HCT116 (cell line): ENCODE data around the gene ENOPH1. TPM values are rescaled to one million over a fixed set of nuclear protein-coding genes. Genes with fewer than 3 reads are reported as not detected.

Experiments used
- ATAC-seq: fragments of 200-7000 bp; cut with Tn5 transposase; 2 replicates; pipeline ENCODE4 v1.9.1; 2020; ENCODE audit warnings: mild to moderate bottlenecking, moderate library complexity
- Bru-seq: library from RNA; stranded (reverse); fragments of 400-500 nt; gene quantifications from one replicate; lab custom pipeline; 2021; lab: Mats Ljungman, UMichigan
- BruChase-seq, 2 experiments: library from RNA; stranded (reverse); fragments of 400-500 nt; gene quantifications; one replicate each; lab custom pipeline; 2021; lab: Mats Ljungman, UMichigan
- BruUV-seq: library from RNA; stranded (reverse); fragments of 400-500 nt; replicated peaks from 2 replicates; lab custom pipeline; 2021; lab: Mats Ljungman, UMichigan
- CTCF ChIA-PET: fragments of 300-600 bp; sonication (Branson Sonifier 250); formaldehyde crosslinking; loops from one replicate; lab custom pipeline; 2021; ENCODE audit warnings: antibody characterized with exemption; lab: Charles Lee
- POLR2A ChIA-PET: fragments of 300-600, 350-600 bp; sonication (Branson Sonifier 250); formaldehyde crosslinking; loops from one replicate; lab custom pipeline; 2021; ENCODE audit warnings: antibody characterized with exemption; lab: Charles Lee
- RAD21 ChIA-PET, 2 experiments: fragments of 300-600 bp; sonication (Branson Sonifier 250); formaldehyde crosslinking; loops; one replicate each; lab custom pipeline; 2023; ENCODE audit warnings: low total read pairs in 2 of 2; ENCODE audit not compliant: uncharacterized antibody in 2 of 2, unreplicated experiment in 2 of 2, low non-redundant PET in 1 of 2; lab: Charles Lee
- DNase-seq: peaks from one replicate; pipeline ENCODE4 v3.0.0-alpha.2; 2010; ENCODE audit warnings: low read depth, low spot score
- H2AFZ ChIP-seq: fragments of 200-600 bp; shearing (Covaris generic), sonication (generic); 2 replicates; pipeline ENCODE4 v1.6.1; 2017; ENCODE audit warnings: low read depth, mixed run types, mixed read lengths, antibody characterized with exemption, low read length; ENCODE audit not compliant: poor library complexity, severe bottlenecking
- H3K27ac ChIP-seq: 2 replicates; pipeline ENCODE4 v1.5.1; 2012; ENCODE audit warnings: low read depth, low read length
- H3K27me3 ChIP-seq: fragments of 200-600 bp; sonication (generic); 2 replicates; pipeline ENCODE4 v1.6.1; 2016; ENCODE audit warnings: mixed run types, low read length, mixed read lengths; ENCODE audit not compliant: insufficient read depth
- H3K36me3 ChIP-seq, 2 experiments: fragments of 200-500 bp in 1 of 2; fragments of 200-600 bp in 1 of 2; sonication (Bioruptor generic) in 1 of 2; sonication (generic) in 1 of 2; 2 replicates each; pipeline versions ENCODE4 v1.5.1 to v1.6.1; 2014 to 2016; ENCODE audit warnings: low read length in 2 of 2, inconsistent platforms in 1 of 2, mixed read lengths in 1 of 2, mixed run types in 1 of 2; ENCODE audit not compliant: insufficient read depth in 2 of 2, control insufficient read depth in 1 of 2
- H3K4me1 ChIP-seq, 2 experiments: fragments of 200-600 bp in 1 of 2; sonication (generic) in 1 of 2; 2 replicates each; pipeline versions ENCODE4 v1.5.1 to v1.6.1; 2012 to 2017; ENCODE audit warnings: low read length in 2 of 2, inconsistent platforms in 1 of 2, mild to moderate bottlenecking in 1 of 2, mixed read lengths in 1 of 2, mixed run types in 1 of 2, moderate library complexity in 1 of 2; ENCODE audit not compliant: insufficient read depth in 2 of 2, control insufficient read depth in 1 of 2
- H3K4me2 ChIP-seq: fragments of 200-600 bp; sonication (generic); 2 replicates; pipeline ENCODE4 v1.6.1; 2017; ENCODE audit warnings: mixed run types, low read length, mixed read lengths
- H3K4me3 ChIP-seq, 2 experiments: fragments of 200-600 bp in 1 of 2; sonication (generic) in 1 of 2; replicated peaks in 1 of 2; 2 replicates each; pipeline ENCODE4 v1.5.1; 2011 to 2016; ENCODE audit warnings: low read length in 2 of 2, control low read depth in 1 of 2, low read depth in 1 of 2, mild to moderate bottlenecking in 1 of 2, mixed read lengths in 1 of 2, mixed run types in 1 of 2
- H3K79me2 ChIP-seq: fragments of 200-600 bp; sonication (generic); 2 replicates; pipeline ENCODE4 v1.6.1; 2017; ENCODE audit warnings: mild to moderate bottlenecking, mixed run types, low read length, moderate library complexity, mixed read lengths; ENCODE audit not compliant: insufficient read depth
- H3K9ac ChIP-seq: fragments of 200-600 bp; sonication (generic); 2 replicates; pipeline ENCODE4 v1.6.1; 2016; ENCODE audit warnings: low read length, mixed read lengths
- H3K9me2 ChIP-seq: fragments of 200-600 bp; sonication (generic), shearing (Covaris generic); 2 replicates; pipeline ENCODE4 v1.6.1; 2017; ENCODE audit warnings: mixed run types, mild to moderate bottlenecking, moderate library complexity; ENCODE audit not compliant: insufficient read depth
- H3K9me3 ChIP-seq, 2 experiments: fragments of 200-500 bp in 1 of 2; fragments of 200-600 bp in 1 of 2; sonication (Bioruptor generic) in 1 of 2; sonication (generic) in 1 of 2; 2 replicates each; pipeline ENCODE4 v1.6.1; 2014 to 2017; ENCODE audit warnings: low read length in 2 of 2, mixed read lengths in 2 of 2, inconsistent platforms in 1 of 2, low read depth in 1 of 2, mild to moderate bottlenecking in 1 of 2, mixed run types in 1 of 2, moderate library complexity in 1 of 2; ENCODE audit not compliant: control insufficient read depth in 1 of 2, insufficient read depth in 1 of 2
- H4K20me1 ChIP-seq: fragments of 200-600 bp; sonication (generic), shearing (Covaris generic); 2 replicates; pipeline ENCODE4 v1.6.1; 2017; ENCODE audit warnings: mixed run types, mild to moderate bottlenecking, moderate library complexity; ENCODE audit not compliant: insufficient read depth
- CBX3 ChIP-seq: IDR thresholded peaks from 2 replicates; pipeline ENCODE4 v1.6.1; 2012; ENCODE audit warnings: low read depth
- EGR1 ChIP-seq: IDR thresholded peaks from 2 replicates; pipeline ENCODE4 v1.6.1; 2012; ENCODE audit warnings: low read depth
- ELF1 ChIP-seq: IDR thresholded peaks from 2 replicates; pipeline ENCODE4 v1.6.1; 2012; ENCODE audit warnings: low read depth, borderline replicate concordance
- EZH2 ChIP-seq: fragments of 200-600 bp; sonication (generic); IDR thresholded peaks from 2 replicates; pipeline ENCODE4 v1.6.1; 2017; ENCODE audit warnings: antibody characterized with exemption, mixed run types
- EZH2phosphoT487 ChIP-seq: fragments of 200-600 bp; IDR thresholded peaks from 2 replicates; pipeline ENCODE4 v1.6.1; 2018; ENCODE audit warnings: antibody characterized with exemption, borderline replicate concordance
- FOSL1 ChIP-seq: IDR thresholded peaks from 2 replicates; pipeline ENCODE4 v1.6.1; 2012; ENCODE audit warnings: low read depth
- JUND ChIP-seq: IDR thresholded peaks from 2 replicates; pipeline ENCODE4 v1.6.1; 2012
- POLR2A ChIP-seq: IDR thresholded peaks from 2 replicates; pipeline ENCODE4 v1.7.0; 2011; ENCODE audit warnings: borderline replicate concordance; ENCODE audit not compliant: insufficient read depth, insufficient read length; ENCODE audit errors: extremely low read depth
- RAD21 ChIP-seq: IDR thresholded peaks from 2 replicates; pipeline ENCODE4 v1.6.1; 2012; ENCODE audit warnings: low read depth, mild to moderate bottlenecking
- SIN3A ChIP-seq: IDR thresholded peaks from 2 replicates; pipeline ENCODE4 v1.6.1; 2012; ENCODE audit warnings: low read depth
- SP1 ChIP-seq: IDR thresholded peaks from 2 replicates; pipeline ENCODE4 v1.6.1; 2012; ENCODE audit warnings: low read depth
- SRF ChIP-seq: IDR thresholded peaks from 2 replicates; pipeline ENCODE4 v1.6.1; 2012; ENCODE audit warnings: low read depth
- TCF7L2 ChIP-seq: IDR thresholded peaks from 2 replicates; pipeline ENCODE4 v1.7.0; 2011; ENCODE audit warnings: borderline replicate concordance, inconsistent platforms; ENCODE audit not compliant: insufficient read depth, insufficient read length; ENCODE audit errors: extremely low read depth
- YY1 ChIP-seq: IDR thresholded peaks from 2 replicates; pipeline ENCODE4 v1.6.1; 2011; ENCODE audit warnings: low read length, low read depth, moderate library complexity, mild to moderate bottlenecking; ENCODE audit not compliant: insufficient replicate concordance; ENCODE audit errors: extremely low read depth
- ZFX ChIP-seq: fragments of 450-650 bp; IDR thresholded peaks from 2 replicates; pipeline ENCODE4 v1.6.1; 2017
- ZNF274 ChIP-seq: fragments of 200-500 bp; sonication (Bioruptor generic); IDR thresholded peaks from 2 replicates; pipeline ENCODE4 v1.6.1; 2014; ENCODE audit warnings: mild to moderate bottlenecking, low read depth, low read length, inconsistent platforms
- intact Hi-C: fragments of 100-400 bp; cut with micrococcal nuclease; formaldehyde crosslinking; loops from 2 replicates; pipeline ENCODE4 v1.10.0; 2022
- long read RNA-seq: library from polyadenylated mRNA; unstranded; transcript quantifications from one replicate; pipeline ENCODE4 v2.0.0, GENCODE V29; 2021; ENCODE audit not compliant: unreplicated experiment
- polyA plus RNA-seq: library from polyadenylated mRNA; unstranded; fragments of >200 nt; gene quantifications from 2 replicates; pipeline ENCODE4 v1.2.1, GENCODE V29; 2012; ENCODE audit warnings: missing spikeins
- total RNA-seq: library from RNA; stranded (reverse); gene quantifications from one replicate; pipeline ENCODE4 v1.2.1, GENCODE V29; 2021; ENCODE audit not compliant: unreplicated experiment
- TF ChIP-seq, protein P1 (sequence below): IDR thresholded peaks from 2 replicates; pipeline ENCODE4 v1.6.1; 2012; ENCODE audit warnings: low read depth
- TF ChIP-seq, protein P2 (sequence below): IDR thresholded peaks from 2 replicates; pipeline ENCODE4 v1.6.1; 2011; ENCODE audit warnings: mild to moderate bottlenecking, low read length, moderate library complexity; ENCODE audit not compliant: insufficient replicate concordance; ENCODE audit errors: extremely low read depth
- TF ChIP-seq, protein P3 (sequence below): IDR thresholded peaks from 2 replicates; pipeline ENCODE4 v1.6.1; 2012
- TF ChIP-seq, protein P4 (sequence below): IDR thresholded peaks from 2 replicates; pipeline ENCODE4 v1.6.1; 2012

Gene ENOPH1
- total RNA-seq (53.4 TPM), Bru-seq, nascent RNA (percentile 86 among the genes with signal in this experiment), BruChase-seq, experiment 1, labeled RNA remaining after a 6-hour chase (percentile 81 among the genes with signal in this experiment), BruChase-seq, experiment 2, labeled RNA remaining after a 2-hour chase (percentile 72 among the genes with signal in this experiment)
- 37.1 and 43.2 TPM in 2 replicates for polyA plus RNA-seq
- long read RNA-seq, transcript ENOPH1-202 (5 exons, 1,689 nt) = minor isoform, 15 of 194 reads
- long read RNA-seq, transcript ENOPH1-203 (6 exons, 1,874 nt) = minor isoform, 29 of 194 reads
- long read RNA-seq, transcript ENOPH1-201 (6 exons, 2,025 nt) = major isoform, 125 of 194 reads
- long read RNA-seq, partial matches to known transcripts = 4 of 194 reads
- long read RNA-seq, other reads (novel, unspliced or antisense) = 21 of 194 reads

- no TSS peak for BruUV-seq
- intact Hi-C loops = no loop called here
- CTCF ChIA-PET = interaction anchor here (1.2 to 1.4 kb wide), 3 partner anchors 11 to 309 kb away, joined by 3 to 4 read pairs (median 3); partner anchors contain the start of gene HNRNPD
- TF ChIP-seq SP1 (no peak), JUND (no peak), FOSL1 (no peak), SIN3A (no peak), EZH2 (no peak), POLR2A (peak; percentile 34), EZH2phosphoT487 (no peak), ZNF274 (no peak), TCF7L2 (no peak), ELF1 (no peak), SRF (no peak), RAD21 (no peak), YY1 (peak; percentile 11), ZFX (peak; percentile 52), CBX3 (no peak), EGR1 (no peak)
- TF ChIP-seq, protein P1, sequence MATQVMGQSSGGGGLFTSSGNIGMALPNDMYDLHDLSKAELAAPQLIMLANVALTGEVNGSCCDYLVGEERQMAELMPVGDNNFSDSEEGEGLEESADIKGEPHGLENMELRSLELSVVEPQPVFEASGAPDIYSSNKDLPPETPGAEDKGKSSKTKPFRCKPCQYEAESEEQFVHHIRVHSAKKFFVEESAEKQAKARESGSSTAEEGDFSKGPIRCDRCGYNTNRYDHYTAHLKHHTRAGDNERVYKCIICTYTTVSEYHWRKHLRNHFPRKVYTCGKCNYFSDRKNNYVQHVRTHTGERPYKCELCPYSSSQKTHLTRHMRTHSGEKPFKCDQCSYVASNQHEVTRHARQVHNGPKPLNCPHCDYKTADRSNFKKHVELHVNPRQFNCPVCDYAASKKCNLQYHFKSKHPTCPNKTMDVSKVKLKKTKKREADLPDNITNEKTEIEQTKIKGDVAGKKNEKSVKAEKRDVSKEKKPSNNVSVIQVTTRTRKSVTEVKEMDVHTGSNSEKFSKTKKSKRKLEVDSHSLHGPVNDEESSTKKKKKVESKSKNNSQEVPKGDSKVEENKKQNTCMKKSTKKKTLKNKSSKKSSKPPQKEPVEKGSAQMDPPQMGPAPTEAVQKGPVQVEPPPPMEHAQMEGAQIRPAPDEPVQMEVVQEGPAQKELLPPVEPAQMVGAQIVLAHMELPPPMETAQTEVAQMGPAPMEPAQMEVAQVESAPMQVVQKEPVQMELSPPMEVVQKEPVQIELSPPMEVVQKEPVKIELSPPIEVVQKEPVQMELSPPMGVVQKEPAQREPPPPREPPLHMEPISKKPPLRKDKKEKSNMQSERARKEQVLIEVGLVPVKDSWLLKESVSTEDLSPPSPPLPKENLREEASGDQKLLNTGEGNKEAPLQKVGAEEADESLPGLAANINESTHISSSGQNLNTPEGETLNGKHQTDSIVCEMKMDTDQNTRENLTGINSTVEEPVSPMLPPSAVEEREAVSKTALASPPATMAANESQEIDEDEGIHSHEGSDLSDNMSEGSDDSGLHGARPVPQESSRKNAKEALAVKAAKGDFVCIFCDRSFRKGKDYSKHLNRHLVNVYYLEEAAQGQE = no peak
- TF ChIP-seq, protein P2, sequence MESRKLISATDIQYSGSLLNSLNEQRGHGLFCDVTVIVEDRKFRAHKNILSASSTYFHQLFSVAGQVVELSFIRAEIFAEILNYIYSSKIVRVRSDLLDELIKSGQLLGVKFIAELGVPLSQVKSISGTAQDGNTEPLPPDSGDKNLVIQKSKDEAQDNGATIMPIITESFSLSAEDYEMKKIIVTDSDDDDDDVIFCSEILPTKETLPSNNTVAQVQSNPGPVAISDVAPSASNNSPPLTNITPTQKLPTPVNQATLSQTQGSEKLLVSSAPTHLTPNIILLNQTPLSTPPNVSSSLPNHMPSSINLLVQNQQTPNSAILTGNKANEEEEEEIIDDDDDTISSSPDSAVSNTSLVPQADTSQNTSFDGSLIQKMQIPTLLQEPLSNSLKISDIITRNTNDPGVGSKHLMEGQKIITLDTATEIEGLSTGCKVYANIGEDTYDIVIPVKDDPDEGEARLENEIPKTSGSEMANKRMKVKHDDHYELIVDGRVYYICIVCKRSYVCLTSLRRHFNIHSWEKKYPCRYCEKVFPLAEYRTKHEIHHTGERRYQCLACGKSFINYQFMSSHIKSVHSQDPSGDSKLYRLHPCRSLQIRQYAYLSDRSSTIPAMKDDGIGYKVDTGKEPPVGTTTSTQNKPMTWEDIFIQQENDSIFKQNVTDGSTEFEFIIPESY = peak; percentile 70
- TF ChIP-seq, protein P3, sequence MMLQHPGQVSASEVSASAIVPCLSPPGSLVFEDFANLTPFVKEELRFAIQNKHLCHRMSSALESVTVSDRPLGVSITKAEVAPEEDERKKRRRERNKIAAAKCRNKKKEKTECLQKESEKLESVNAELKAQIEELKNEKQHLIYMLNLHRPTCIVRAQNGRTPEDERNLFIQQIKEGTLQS = no peak
- TF ChIP-seq, protein P4, sequence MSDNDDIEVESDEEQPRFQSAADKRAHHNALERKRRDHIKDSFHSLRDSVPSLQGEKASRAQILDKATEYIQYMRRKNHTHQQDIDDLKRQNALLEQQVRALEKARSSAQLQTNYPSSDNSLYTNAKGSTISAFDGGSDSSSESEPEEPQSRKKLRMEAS = no peak
Observed at GRCh38 chr4:82430193-82430963, at the start of gene ENOPH1, which contains the start of gene HNRNPDL. Gene ENOPH1, plus strand, starts transcription at chr4:82430590. Its CDS starts 240 bp downstream, at chr4:82430830. Gene HNRNPDL, minus strand, starts transcription at chr4:82430462. Its CDS starts 772 bp downstream, at chr4:82429690.

More at GRCh38 chr4:82430193-82430963, at the start of gene ENOPH1, which contains the start of gene HNRNPDL:
- RAD21 ChIA-PET = interaction anchor here in 1 of 2 experiments (1.3 kb wide), 1 partner anchor 57 kb away, joined by 3 read pairs; the partner anchor contains the start of gene HNRNPD
- Histone ChIP-seq H3K36me3 (peaks cover 31 to 40% of the 10 kb centered on the region in 2 experiments), H3K9me3 (no peaks in the 10 kb centered on the region), H3K4me2 (peak within 1 kb of the TSS; percentile 83), H4K20me1 (peaks cover 43% of the 10 kb centered on the region), H3K27me3 (no peaks in the 10 kb centered on the region), H2AFZ (no peak within 1 kb of the TSS), H3K27ac (peak within 1 kb of the TSS; percentile 93), H3K9ac (peak within 1 kb of the TSS; percentile 98), H3K4me3 (peak within 1 kb of the TSS; percentile 95 to 98), H3K9me2 (no peaks in the 10 kb centered on the region), H3K79me2 (peaks cover 91% of the 10 kb centered on the region), H3K4me1 (peaks cover 10 to 32% of the 10 kb centered on the region in 2 experiments; a peak in 3 of 4 replicates)
- POLR2A ChIA-PET = interaction anchor here (1.3 to 1.8 kb wide), 3 partner anchors 15 to 83 kb away, joined by 4 to 39 read pairs (median 14); partner anchors contain the start of gene HNRNPD
- DNase-seq = peak; percentile 95
- ATAC-seq = peak; percentile 79
